LNCAP (cell line): ENCODE data around the gene AGTPBP1.

ENCODE experiments used
- TF ChIP-seq, protein P1 (sequence below): fragments of 450-650 bp; IDR thresholded peaks from 2 replicates; pipeline ENCODE4 v1.5.1; 2017; ENCODE audit warnings: mild to moderate bottlenecking

Gene AGTPBP1

DNA sequence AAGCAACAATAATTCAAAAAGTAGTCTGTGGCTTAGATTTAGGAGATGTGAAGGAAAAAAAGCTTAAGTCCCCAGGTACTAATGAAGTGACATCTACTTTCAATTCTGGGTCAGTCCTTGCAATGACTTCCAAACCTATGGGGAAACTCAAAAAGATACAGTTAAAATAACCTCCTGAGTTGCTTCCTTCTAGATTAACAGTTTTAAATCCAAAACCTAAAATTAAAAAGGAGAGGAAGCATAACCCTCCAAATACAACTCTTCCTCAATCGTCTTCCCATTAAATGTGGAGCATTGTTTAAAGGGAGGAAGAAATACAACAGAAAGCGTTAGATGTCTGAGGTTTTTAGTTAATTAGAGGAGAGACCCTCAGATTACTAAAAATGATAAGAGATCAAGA, 75.7 kb downstream of the AGTPBP1 start:
- TF ChIP-seq, protein P1, sequence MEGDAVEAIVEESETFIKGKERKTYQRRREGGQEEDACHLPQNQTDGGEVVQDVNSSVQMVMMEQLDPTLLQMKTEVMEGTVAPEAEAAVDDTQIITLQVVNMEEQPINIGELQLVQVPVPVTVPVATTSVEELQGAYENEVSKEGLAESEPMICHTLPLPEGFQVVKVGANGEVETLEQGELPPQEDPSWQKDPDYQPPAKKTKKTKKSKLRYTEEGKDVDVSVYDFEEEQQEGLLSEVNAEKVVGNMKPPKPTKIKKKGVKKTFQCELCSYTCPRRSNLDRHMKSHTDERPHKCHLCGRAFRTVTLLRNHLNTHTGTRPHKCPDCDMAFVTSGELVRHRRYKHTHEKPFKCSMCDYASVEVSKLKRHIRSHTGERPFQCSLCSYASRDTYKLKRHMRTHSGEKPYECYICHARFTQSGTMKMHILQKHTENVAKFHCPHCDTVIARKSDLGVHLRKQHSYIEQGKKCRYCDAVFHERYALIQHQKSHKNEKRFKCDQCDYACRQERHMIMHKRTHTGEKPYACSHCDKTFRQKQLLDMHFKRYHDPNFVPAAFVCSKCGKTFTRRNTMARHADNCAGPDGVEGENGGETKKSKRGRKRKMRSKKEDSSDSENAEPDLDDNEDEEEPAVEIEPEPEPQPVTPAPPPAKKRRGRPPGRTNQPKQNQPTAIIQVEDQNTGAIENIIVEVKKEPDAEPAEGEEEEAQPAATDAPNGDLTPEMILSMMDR = no peak

DNA sequence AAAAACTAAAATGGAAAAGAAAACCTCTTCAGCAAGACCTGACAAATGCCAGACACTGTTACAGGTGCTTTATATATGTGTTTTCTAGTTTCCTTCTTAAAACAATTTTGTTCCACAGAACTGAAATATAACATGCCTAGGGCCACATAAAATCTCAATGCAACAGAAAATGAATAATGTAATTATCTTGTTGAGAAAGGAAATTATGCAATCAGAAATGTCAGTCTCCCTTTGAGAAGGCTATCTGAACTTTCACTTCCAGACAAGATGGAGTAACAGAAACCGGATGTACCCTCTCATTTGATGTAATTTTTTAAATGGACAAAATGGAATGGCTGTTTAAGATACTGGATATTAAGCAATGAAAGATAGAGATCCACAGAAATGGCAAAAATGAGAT, 79.2 kb downstream of the AGTPBP1 start:
- TF ChIP-seq, protein P1 = no peak

DNA sequence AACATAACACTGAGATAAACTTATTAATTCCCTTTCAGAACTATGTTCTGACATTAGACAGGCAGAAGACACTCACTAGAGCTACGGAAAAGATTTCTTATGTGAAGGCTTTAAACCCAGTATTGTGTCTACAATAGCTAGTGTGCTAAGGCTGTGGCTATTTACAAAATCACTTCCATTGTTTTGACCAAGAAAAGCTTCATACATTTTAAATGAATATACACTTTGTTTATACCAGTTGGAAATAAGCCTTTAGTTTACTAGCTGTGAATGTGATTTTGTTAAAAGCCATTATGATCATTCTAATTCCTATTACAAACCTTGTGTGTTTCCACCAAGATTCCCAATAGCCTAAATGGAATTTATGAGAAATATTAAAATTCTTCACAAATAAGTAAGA, 83.0 kb downstream of the AGTPBP1 start:
- TF ChIP-seq, protein P1 = no peak

DNA sequence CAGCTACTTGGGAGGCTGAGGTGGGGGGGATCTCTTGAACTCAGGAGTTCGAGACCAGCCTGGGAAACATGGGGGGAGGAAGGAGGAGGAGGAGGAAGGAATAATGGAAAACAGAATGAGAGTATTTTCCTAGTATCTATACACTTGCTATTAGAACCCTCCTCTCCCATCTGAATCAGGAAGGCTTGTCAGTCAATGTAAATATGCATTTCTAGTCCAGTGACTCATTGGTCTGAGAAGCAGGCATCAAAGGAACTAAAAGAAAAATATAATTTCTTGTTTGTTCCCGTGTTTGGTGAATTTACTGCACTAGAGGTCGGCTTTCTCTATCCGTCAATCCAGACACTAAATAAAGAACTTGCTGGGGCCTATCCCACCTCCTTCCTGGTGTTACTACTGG, 88.6 kb downstream of the AGTPBP1 start:
- TF ChIP-seq, protein P1 = no peak

DNA sequence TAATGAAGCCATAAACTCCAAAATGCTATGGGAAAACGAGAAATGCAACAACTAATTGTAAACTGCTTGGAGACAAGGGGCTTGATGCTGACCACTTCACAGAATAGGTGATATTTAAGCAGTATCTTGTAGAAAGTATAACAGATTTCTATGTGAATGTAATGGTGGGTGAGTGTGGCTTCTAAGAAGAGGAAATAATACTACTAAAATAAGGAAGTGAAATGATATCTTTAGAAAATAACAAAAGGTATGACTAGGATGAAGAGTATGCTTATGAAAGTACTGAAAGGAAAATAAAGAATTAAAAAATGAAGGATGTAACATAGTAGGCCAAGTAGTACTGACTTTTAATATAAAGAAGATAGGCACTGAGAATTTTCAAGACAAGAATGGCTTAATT, 94.2 kb downstream of the AGTPBP1 start:
- TF ChIP-seq, protein P1 = no peak

DNA sequence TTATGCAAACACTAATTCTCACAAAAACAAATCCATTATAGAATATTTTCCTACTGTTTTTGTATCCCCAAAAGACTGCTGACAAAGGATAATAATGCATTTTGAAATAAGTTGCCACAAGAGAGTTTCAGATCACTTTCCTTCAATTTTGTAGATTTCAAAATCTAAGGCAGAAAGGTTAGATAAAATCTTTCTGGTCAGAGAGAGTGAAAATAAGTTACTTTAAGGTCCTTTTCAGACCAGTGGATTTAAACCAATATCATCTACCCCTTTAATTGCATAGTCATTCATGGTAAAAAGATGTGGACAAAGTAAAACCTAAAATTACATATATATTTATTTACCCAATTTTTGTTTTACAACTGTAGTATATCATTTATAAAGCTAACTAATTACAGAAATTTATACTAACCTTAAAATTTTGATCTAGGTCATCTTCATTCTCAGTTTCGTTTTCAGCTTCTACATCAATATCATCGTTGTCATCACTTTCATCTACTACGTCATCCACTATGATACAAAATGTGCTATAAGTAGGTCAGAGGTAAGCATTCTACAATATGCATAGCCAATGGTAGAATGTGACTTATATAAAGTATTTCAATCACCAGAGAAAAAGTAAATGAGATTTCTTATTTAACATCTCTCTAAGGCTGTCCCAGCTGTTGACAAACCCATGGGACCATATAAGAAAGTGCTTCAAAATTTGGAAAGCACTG, 95.7 kb downstream of the AGTPBP1 start:
- TF ChIP-seq, protein P1 = no peak

DNA sequence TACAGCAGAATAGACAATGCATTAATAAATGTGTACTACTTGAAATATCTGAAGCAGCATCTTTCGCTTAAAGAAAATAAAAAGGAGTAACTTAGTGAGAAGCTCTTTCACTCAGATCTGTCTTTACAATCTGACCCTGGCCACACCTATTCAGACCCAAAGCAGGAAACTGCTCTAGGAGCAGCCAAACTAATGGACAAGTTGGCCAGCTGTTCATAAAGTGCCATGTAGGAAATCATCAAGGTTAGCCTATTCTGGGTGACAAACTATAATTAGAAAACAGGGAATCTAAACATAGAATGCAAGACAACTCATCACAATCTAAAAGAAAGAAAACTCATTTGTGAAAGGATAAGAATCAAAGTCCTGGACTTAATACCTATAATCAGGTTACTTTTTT, 101.3 kb downstream of the AGTPBP1 start:
- TF ChIP-seq, protein P1 = no peak

DNA sequence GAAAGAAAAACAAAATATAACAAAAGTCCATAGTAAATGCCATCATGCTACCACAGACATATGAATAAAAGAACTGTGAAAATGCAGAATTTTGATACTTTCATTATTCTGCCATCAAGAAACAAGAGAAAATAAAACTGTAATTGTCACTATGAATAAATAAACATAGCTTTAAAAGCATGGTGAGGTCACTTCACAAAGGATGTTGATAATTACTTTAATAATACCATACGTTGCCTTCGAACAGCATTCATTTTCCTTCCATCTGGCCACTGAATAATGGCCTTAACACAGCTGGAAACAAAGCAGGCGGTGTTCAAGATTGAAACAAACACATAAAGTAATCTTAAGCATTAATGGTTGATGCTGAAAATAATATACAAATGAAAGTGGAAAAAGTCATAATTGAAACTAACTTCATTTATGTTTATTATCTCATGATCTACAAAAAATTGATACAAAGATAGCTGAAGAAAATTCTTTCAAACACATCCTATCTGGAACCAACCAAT, 102.0 kb downstream of the AGTPBP1 start:
- TF ChIP-seq, protein P1 = no peak
